ENCODE data around the gene CASTOR1. TPM values are rescaled to one million over a fixed set of nuclear protein-coding genes. Genes with fewer than 3 reads are reported as not detected.

The CASTOR1 gene
- total and polyA plus RNA-seq, 2 donors (not counting 3 experiments of a cell fraction or from before 2014, with no cell fraction given): 8.1 to 26.8 TPM

- intact Hi-C loops (cut with micrococcal nuclease): loop anchor here (1.0 kb wide), 2 partner anchors 23 to 123 kb away; partner anchors contain the start of gene RNF215
- FAIRE-seq (no peak), DNase-seq (ENCODE audit: low read depth, low spot score) (no peak)
- Histone ChIP-seq H3K4me2 (ENCODE audit: insufficient read depth, low read length) (no peak overlapping the region), H3K9me1 (replicated peaks; ENCODE audit: control insufficient read depth, extremely low read depth, insufficient read depth, low read length) (no peaks in the 10 kb centered on the region), H3K4me1 (ENCODE audit: control insufficient read depth, extremely low read depth, insufficient read depth, low read length) (peaks cover 6% of the 10 kb centered on the region), H3K9ac (replicated peaks; ENCODE audit: extremely low read depth, insufficient read depth, low read length) (no peak overlapping the region), H3K4me3 (replicated peaks in 1 of 3; ENCODE audit: insufficient read depth in 1 of 3, low read depth in 1 of 3, low read length in 3 of 3) (no peak overlapping the region), H4K20me1 (replicated peaks; ENCODE audit: control insufficient read depth, extremely low read depth, insufficient read depth, low read length) (no peaks in the 10 kb centered on the region), H3K27me3 (ENCODE audit: control insufficient read depth in 2 of 2, insufficient read depth in 2 of 2, low read length in 2 of 2) (no peaks in the 10 kb centered on the region), H3K9me3 (replicated peaks; ENCODE audit: control insufficient read depth, insufficient read depth, low read length) (no peaks in the 10 kb centered on the region), H3K79me2 (ENCODE audit: control insufficient read depth, insufficient read depth, low read length) (no peaks in the 10 kb centered on the region), H3K27ac (ENCODE audit: insufficient read depth, low read depth, low read length) (no peak overlapping the region), H3K36me3 (ENCODE audit: control insufficient read depth in 2 of 2, extremely low read depth in 1 of 2, insufficient read depth in 2 of 2, low read length in 2 of 2) (no peaks in the 10 kb centered on the region), H2AFZ (ENCODE audit: low read depth, low read length) (no peak overlapping the region)
- CTCF ChIA-PET: interaction anchor here (0.8 to 4.3 kb wide), 13 partner anchors 8 to 156 kb away, joined by 3 to 56 read pairs (median 6); partner anchors contain the start of genes RNF215 and TBC1D10A
- dilution Hi-C loops (cut with MboI; ENCODE audit: extremely low pct_ligation_motif_present, low sequenced_read_pairs): no loop called here
- no peak for TF ChIP-seq MYC (IDR thresholded peaks at IDR 0.05; ENCODE audit: low read depth, low read length)
- no peak for TF ChIP-seq FOS (IDR thresholded peaks at IDR 0.05; ENCODE audit: borderline replicate concordance, insufficient read depth, low read length)
- no peak for TF ChIP-seq EZH2 (IDR thresholded peaks at IDR 0.05; ENCODE audit: borderline replicate concordance, low read depth, low read length, severe bottlenecking)
- BruUV-seq (replicated peaks): no TSS peak
- POLR2A ChIA-PET: no interaction called here
Measured at GRCh38 chr22:30263883-30264282, 25.4 kb downstream of the CASTOR1 start.

- DNase-seq (ENCODE audit: low read depth, low spot score) (peak; percentile 57), FAIRE-seq (peak; percentile 91)
Measured at GRCh38 chr22:30262917-30263741, 26.2 kb downstream of the CASTOR1 start.

More at GRCh38 chr22:30262917-30263741, 26.2 kb downstream of the CASTOR1 start:
- Histone ChIP-seq H3K79me2 (ENCODE audit: control insufficient read depth, insufficient read depth, low read length) (no peaks in the 10 kb centered on the region), H2AFZ (ENCODE audit: low read depth, low read length) (peak overlapping the region; percentile 94), H3K9ac (replicated peaks; ENCODE audit: extremely low read depth, insufficient read depth, low read length) (no peak overlapping the region), H3K4me2 (ENCODE audit: insufficient read depth, low read length) (peak overlapping the region; percentile 65), H3K9me3 (replicated peaks; ENCODE audit: control insufficient read depth, insufficient read depth, low read length) (no peaks in the 10 kb centered on the region), H4K20me1 (replicated peaks; ENCODE audit: control insufficient read depth, extremely low read depth, insufficient read depth, low read length) (no peaks in the 10 kb centered on the region), H3K9me1 (replicated peaks; ENCODE audit: control insufficient read depth, extremely low read depth, insufficient read depth, low read length) (no peaks in the 10 kb centered on the region), H3K27ac (ENCODE audit: insufficient read depth, low read depth, low read length) (no peak overlapping the region), H3K4me1 (ENCODE audit: control insufficient read depth, extremely low read depth, insufficient read depth, low read length) (peaks cover 6% of the 10 kb centered on the region), H3K36me3 (ENCODE audit: control insufficient read depth in 2 of 2, extremely low read depth in 1 of 2, insufficient read depth in 2 of 2, low read length in 2 of 2) (no peaks in the 10 kb centered on the region), H3K4me3 (replicated peaks in 1 of 3; ENCODE audit: insufficient read depth in 1 of 3, low read depth in 1 of 3, low read length in 3 of 3) (no peak overlapping the region), H3K27me3 (ENCODE audit: control insufficient read depth in 2 of 2, insufficient read depth in 2 of 2, low read length in 2 of 2) (no peaks in the 10 kb centered on the region)
- BruUV-seq (replicated peaks): no TSS peak
- dilution Hi-C loops (cut with MboI; ENCODE audit: extremely low pct_ligation_motif_present, low sequenced_read_pairs) (no loop called here), intact Hi-C loops (cut with micrococcal nuclease) (loop anchor here (1.0 kb wide), 2 partner anchors 24 to 124 kb away; partner anchors contain the start of gene RNF215)
- no peak for TF ChIP-seq POLR2A (IDR thresholded peaks at IDR 0.05; ENCODE audit: low read depth, low read length)
- TF ChIP-seq CTCF (IDR thresholded peaks at IDR 0.05; ENCODE audit: extremely low read depth in 1 of 2, insufficient read depth in 1 of 2, low read depth in 1 of 2, low read length in 2 of 2): peak; percentile 82 to 93
- TF ChIP-seq GATA2 (IDR thresholded peaks at IDR 0.05; ENCODE audit: insufficient read depth, insufficient read length, low read depth, low read length): no peak
- TF ChIP-seq EZH2 (IDR thresholded peaks at IDR 0.05; ENCODE audit: borderline replicate concordance, low read depth, low read length, severe bottlenecking): no peak
- TF ChIP-seq MYC (IDR thresholded peaks at IDR 0.05; ENCODE audit: low read depth, low read length): no peak
- TF ChIP-seq POLR2AphosphoS5 (IDR thresholded peaks at IDR 0.05; ENCODE audit: insufficient read depth, low read depth, low read length): no peak
- TF ChIP-seq MAX (IDR thresholded peaks at IDR 0.05; ENCODE audit: insufficient read depth, insufficient read length): no peak
- TF ChIP-seq FOS (IDR thresholded peaks at IDR 0.05; ENCODE audit: borderline replicate concordance, insufficient read depth, low read length): peak; percentile 27
- TF ChIP-seq JUN (IDR thresholded peaks at IDR 0.05; ENCODE audit: borderline replicate concordance, insufficient read depth, insufficient read length, low read depth): no peak
- CTCF ChIA-PET: interaction anchor here (0.6 to 4.3 kb wide), 17 partner anchors 7 to 166 kb away, joined by 3 to 56 read pairs (median 5); partner anchors contain the start of genes RNF215 and TBC1D10A
- POLR2A ChIA-PET: no interaction called here

Data from endothelial cell of umbilical vein (primary cell).